Ascending aorta (tissue), 2 donors: ENCODE data around the gene SLC24A2. TPM values are rescaled to one million over a fixed set of nuclear protein-coding genes. Genes with fewer than 3 reads are reported as not detected.

Source experiments
- DNase-seq, 2 donors: peaks; one replicate each; pipeline ENCODE4 v3.0.0-alpha.2; 2019; ENCODE audit warnings: low spot score in 2 of 2
- H3K27ac ChIP-seq, 2 donors: fragments of 200-600 bp; sonication (generic); one replicate each; pipeline ENCODE4 v1.5.1; 2016 to 2017; ENCODE audit warnings: mild to moderate bottlenecking in 1 of 2
- H3K27me3 ChIP-seq: fragments of 200-600 bp; sonication (generic); one replicate; pipeline ENCODE4 v1.5.1; 2017
- H3K36me3 ChIP-seq, 2 donors: fragments of 200-600 bp; sonication (generic); one replicate each; pipeline ENCODE4 v1.5.1; 2016
- H3K4me1 ChIP-seq, 2 donors: fragments of 200-600 bp; sonication (generic); one replicate each; pipeline ENCODE4 v1.5.1; 2016 to 2017; ENCODE audit warnings: mild to moderate bottlenecking in 1 of 2
- H3K4me3 ChIP-seq, 2 donors: fragments of 200-600 bp; sonication (generic); one replicate each; pipeline ENCODE4 v1.5.1; 2016 to 2017; ENCODE audit warnings: mild to moderate bottlenecking in 1 of 2
- H3K9me3 ChIP-seq, 2 donors: fragments of 200-600 bp; sonication (generic); one replicate each; pipeline ENCODE4 v1.5.1; 2016
- CTCF ChIP-seq, 3 experiments: fragments of 200-600 bp in 2 of 3; fragments of 450-650 bp in 1 of 3; sonication (generic) in 2 of 3; IDR thresholded peaks; one replicate each; pipeline ENCODE4 v1.5.1; 2016 to 2019; ENCODE audit warnings: antibody characterized with exemption in 3 of 3, mild to moderate bottlenecking in 1 of 3, moderate library complexity in 1 of 3
- intact Hi-C: fragments of 100-400 bp; cut with DNase I; formaldehyde crosslinking; loops from one replicate; pipeline ENCODE4 v1.15.1; 2023
- total RNA-seq: library from RNA; depleted of rRNA; stranded (reverse); fragments of >200 nt; gene quantifications from one replicate; pipeline ENCODE4 v1.1.0, GENCODE V29; 2016

SLC24A2 gene
- total RNA-seq, 1 donor from 2014 or later: not detected

GRCh38 chr9:19781240-19781639 lies 7.6 kb downstream of the SLC24A2 start:
- Histone ChIP-seq H3K36me3 (no peaks in the 10 kb centered on the region), H3K4me1 (no peaks in the 10 kb centered on the region), H3K9me3 (no peaks in the 10 kb centered on the region), H3K4me3 (no peak overlapping the region), H3K27ac (no peak overlapping the region), H3K27me3 (no peaks in the 10 kb centered on the region)
- DNase-seq: no peak
- intact Hi-C loops: no loop called here
- no peak for TF ChIP-seq CTCF (IDR thresholded peaks at IDR 0.05)

GRCh38 chr9:19771446-19771845 lies 17.4 kb downstream of the SLC24A2 start:
- TF ChIP-seq CTCF (IDR thresholded peaks at IDR 0.05): no peak
- Histone ChIP-seq H3K36me3 (no peaks in the 10 kb centered on the region), H3K27me3 (no peaks in the 10 kb centered on the region), H3K4me3 (no peak overlapping the region), H3K4me1 (no peaks in the 10 kb centered on the region), H3K27ac (no peak overlapping the region), H3K9me3 (no peaks in the 10 kb centered on the region)
- intact Hi-C loops: no loop called here
- no peak for DNase-seq

GRCh38 chr9:19770973-19771372 lies 17.9 kb downstream of the SLC24A2 start:
- Histone ChIP-seq H3K36me3 (no peaks in the 10 kb centered on the region), H3K4me3 (no peak overlapping the region), H3K27ac (no peak overlapping the region), H3K9me3 (no peaks in the 10 kb centered on the region), H3K27me3 (no peaks in the 10 kb centered on the region), H3K4me1 (no peaks in the 10 kb centered on the region)
- intact Hi-C loops: no loop called here
- no peak for TF ChIP-seq CTCF (IDR thresholded peaks at IDR 0.05)
- DNase-seq: no peak

GRCh38 chr9:19769213-19769612 lies 19.6 kb downstream of the SLC24A2 start:
- no peaks in the 10 kb centered on the region for H3K4me1 ChIP-seq
- no peaks in the 10 kb centered on the region for H3K36me3 ChIP-seq
- H3K4me3 ChIP-seq: no peak overlapping the region
- intact Hi-C loops: no loop called here
- H3K27ac ChIP-seq: no peak overlapping the region
- no peaks in the 10 kb centered on the region for H3K27me3 ChIP-seq
- no peaks in the 10 kb centered on the region for H3K9me3 ChIP-seq
- no peak for DNase-seq
- no peak for TF ChIP-seq CTCF (IDR thresholded peaks at IDR 0.05)

GRCh38 chr9:19768798-19769197 lies 20.0 kb downstream of the SLC24A2 start:
- Histone ChIP-seq H3K9me3 (no peaks in the 10 kb centered on the region), H3K27ac (no peak overlapping the region), H3K4me1 (no peaks in the 10 kb centered on the region), H3K4me3 (no peak overlapping the region), H3K27me3 (no peaks in the 10 kb centered on the region), H3K36me3 (no peaks in the 10 kb centered on the region)
- intact Hi-C loops: no loop called here
- no peak for DNase-seq
- TF ChIP-seq CTCF (IDR thresholded peaks at IDR 0.05): no peak

- no peak overlapping the region for H3K27ac ChIP-seq
- H3K27me3 ChIP-seq: no peaks in the 10 kb centered on the region
- no peak overlapping the region for H3K4me3 ChIP-seq
- no peaks in the 10 kb centered on the region for H3K9me3 ChIP-seq
- no peak for DNase-seq
- no peaks in the 10 kb centered on the region for H3K4me1 ChIP-seq
- no peaks in the 10 kb centered on the region for H3K36me3 ChIP-seq
- TF ChIP-seq CTCF (IDR thresholded peaks at IDR 0.05): no peak
- intact Hi-C loops: no loop called here
These were observed 29.8 kb downstream of the SLC24A2 start for GRCh38 chr9:19759066-19759465.
